Measurements from ENCODE around the gene AGAP1. TPM values are rescaled to one million over a fixed set of nuclear protein-coding genes. Genes with fewer than 3 reads are reported as not detected.

Gene AGAP1
- total RNA-seq, 1 donor from 2014 or later: 43.8 TPM

- Mint-ChIP-seq H3K27me3 (ENCODE audit: unreplicated experiment) (no peaks in the 10 kb centered on the region), H3K4me1 (ENCODE audit: unreplicated experiment) (peaks cover 1% of the 10 kb centered on the region), H3K9me3 (ENCODE audit: unreplicated experiment) (peaks cover 4% of the 10 kb centered on the region), H3K27ac (ENCODE audit: unreplicated experiment) (no peak overlapping the region), H3K4me3 (ENCODE audit: unreplicated experiment) (no peak overlapping the region), H3K36me3 (ENCODE audit: unreplicated experiment) (peaks cover 2% of the 10 kb centered on the region)
- TF ChIP-seq CTCF (IDR thresholded peaks at IDR 0.05): no peak
- DNase-seq (ENCODE audit: extremely low spot score, unreplicated experiment): no peak
Observed at GRCh38 chr2:236156095-236156859, 662.4 kb downstream of the AGAP1 start.

GRCh38 chr2:236156860-236157194, 663.0 kb downstream of the AGAP1 start:
- H3K4me3 Mint-ChIP-seq (ENCODE audit: unreplicated experiment): no peak overlapping the region
- no peak for TF ChIP-seq CTCF (IDR thresholded peaks at IDR 0.05)
- peaks cover 7% of the 10 kb centered on the region for H3K4me1 Mint-ChIP-seq (ENCODE audit: unreplicated experiment)
- peaks cover 2% of the 10 kb centered on the region for H3K36me3 Mint-ChIP-seq (ENCODE audit: unreplicated experiment)
- no peak overlapping the region for H3K27ac Mint-ChIP-seq (ENCODE audit: unreplicated experiment)
- DNase-seq (ENCODE audit: extremely low spot score, unreplicated experiment): no peak
- H3K27me3 Mint-ChIP-seq (ENCODE audit: unreplicated experiment): no peaks in the 10 kb centered on the region
- H3K9me3 Mint-ChIP-seq (ENCODE audit: unreplicated experiment): peaks cover 4% of the 10 kb centered on the region

GRCh38 chr2:236157366-236157765, 663.5 kb downstream of the AGAP1 start:
- Mint-ChIP-seq H3K27me3 (ENCODE audit: unreplicated experiment) (no peaks in the 10 kb centered on the region), H3K36me3 (ENCODE audit: unreplicated experiment) (peaks cover 2% of the 10 kb centered on the region), H3K27ac (ENCODE audit: unreplicated experiment) (no peak overlapping the region), H3K4me1 (ENCODE audit: unreplicated experiment) (peaks cover 12% of the 10 kb centered on the region), H3K4me3 (ENCODE audit: unreplicated experiment) (no peak overlapping the region), H3K9me3 (ENCODE audit: unreplicated experiment) (peaks cover 4% of the 10 kb centered on the region)
- DNase-seq (ENCODE audit: extremely low spot score, unreplicated experiment): no peak
- no peak for TF ChIP-seq CTCF (IDR thresholded peaks at IDR 0.05)

GRCh38 chr2:236157815-236158498, 664.1 kb downstream of the AGAP1 start:
- Mint-ChIP-seq H3K27me3 (ENCODE audit: unreplicated experiment) (no peaks in the 10 kb centered on the region), H3K4me1 (ENCODE audit: unreplicated experiment) (peaks cover 16% of the 10 kb centered on the region), H3K4me3 (ENCODE audit: unreplicated experiment) (no peak overlapping the region), H3K27ac (ENCODE audit: unreplicated experiment) (no peak overlapping the region), H3K9me3 (ENCODE audit: unreplicated experiment) (peaks cover 4% of the 10 kb centered on the region), H3K36me3 (ENCODE audit: unreplicated experiment) (no peaks in the 10 kb centered on the region)
- no peak for DNase-seq (ENCODE audit: extremely low spot score, unreplicated experiment)
- no peak for TF ChIP-seq CTCF (IDR thresholded peaks at IDR 0.05)

- Mint-ChIP-seq H3K27me3 (ENCODE audit: unreplicated experiment) (no peaks in the 10 kb centered on the region), H3K27ac (ENCODE audit: unreplicated experiment) (no peak overlapping the region), H3K4me3 (ENCODE audit: unreplicated experiment) (no peak overlapping the region), H3K9me3 (ENCODE audit: unreplicated experiment) (no peaks in the 10 kb centered on the region), H3K36me3 (ENCODE audit: unreplicated experiment) (no peaks in the 10 kb centered on the region), H3K4me1 (ENCODE audit: unreplicated experiment) (peaks cover 20% of the 10 kb centered on the region)
- TF ChIP-seq CTCF (IDR thresholded peaks at IDR 0.05): no peak
- no peak for DNase-seq (ENCODE audit: extremely low spot score, unreplicated experiment)
Observed at GRCh38 chr2:236158969-236159777, 665.3 kb downstream of the AGAP1 start.

Measured in osteocyte (in vitro differentiated cells).